GM18873 (cell line): ENCODE data around the gene FRZB.

ENCODE experiments used
- ATAC-seq: cut with Tn5 transposase; IDR thresholded peaks from one replicate; pipeline ENCODE4 v1.9.1; 2021; ENCODE audit warnings: mild to moderate bottlenecking, moderate library complexity, moderate number of reproducible peaks; ENCODE audit not compliant: unreplicated experiment, low FRiP score

FRZB gene

GRCh38 chr2:182845794-182846417, 20.5 kb downstream of the FRZB start:
- no peak for ATAC-seq

GRCh38 chr2:182836451-182836850, 30.0 kb downstream of the FRZB start:
- no peak for ATAC-seq

- ATAC-seq, result no peak
These were observed 32.1 kb downstream of the FRZB start for GRCh38 chr2:182834293-182834692.

GRCh38 chr2:182833084-182833854, 33.2 kb downstream of the FRZB start:
- no peak for ATAC-seq

- no peak for ATAC-seq
These were observed 34.5 kb downstream of the FRZB start for GRCh38 chr2:182831921-182832320.

- ATAC-seq, result no peak
These were observed 35.3 kb downstream of the FRZB start for GRCh38 chr2:182831101-182831500.

GRCh38 chr2:182827182-182827879, 39.1 kb downstream of the FRZB start:
- no peak for ATAC-seq

GRCh38 chr2:182826496-182826895, 39.9 kb downstream of the FRZB start:
- ATAC-seq, result no peak

- ATAC-seq, result no peak
These were observed 40.4 kb downstream of the FRZB start for GRCh38 chr2:182826064-182826463.

- ATAC-seq, result no peak
These were observed 41.7 kb downstream of the FRZB start for GRCh38 chr2:182824767-182825158.

- no peak for ATAC-seq
These were observed 42.2 kb downstream of the FRZB start for GRCh38 chr2:182824056-182824766.

GRCh38 chr2:182822733-182823132, 43.7 kb downstream of the FRZB start:
- ATAC-seq, result no peak

- no peak for ATAC-seq
These were observed 45.3 kb downstream of the FRZB start for GRCh38 chr2:182821182-182821581.

- no peak for ATAC-seq
These were observed 47.0 kb downstream of the FRZB start for GRCh38 chr2:182819412-182819811.

GRCh38 chr2:182818925-182819324, 47.5 kb downstream of the FRZB start:
- ATAC-seq, result no peak

GRCh38 chr2:182818501-182818900, 47.9 kb downstream of the FRZB start:
- ATAC-seq, result no peak

- no peak for ATAC-seq
These were observed 48.9 kb downstream of the FRZB start for GRCh38 chr2:182817558-182817957.

- no peak for ATAC-seq
These were observed 49.6 kb downstream of the FRZB start for GRCh38 chr2:182816866-182817265.

GRCh38 chr2:182814804-182815203, 51.6 kb downstream of the FRZB start:
- ATAC-seq, result no peak

GRCh38 chr2:182814380-182814779, 52.1 kb downstream of the FRZB start:
- no peak for ATAC-seq

- ATAC-seq, result no peak
These were observed 56.4 kb downstream of the FRZB start for GRCh38 chr2:182810087-182810486.
